Measurements from ENCODE around the gene DOCK1.
A peak's percentile ranks its signal among the peaks of the same experiment; 100 is the strongest.

DOCK1 gene

DNA sequence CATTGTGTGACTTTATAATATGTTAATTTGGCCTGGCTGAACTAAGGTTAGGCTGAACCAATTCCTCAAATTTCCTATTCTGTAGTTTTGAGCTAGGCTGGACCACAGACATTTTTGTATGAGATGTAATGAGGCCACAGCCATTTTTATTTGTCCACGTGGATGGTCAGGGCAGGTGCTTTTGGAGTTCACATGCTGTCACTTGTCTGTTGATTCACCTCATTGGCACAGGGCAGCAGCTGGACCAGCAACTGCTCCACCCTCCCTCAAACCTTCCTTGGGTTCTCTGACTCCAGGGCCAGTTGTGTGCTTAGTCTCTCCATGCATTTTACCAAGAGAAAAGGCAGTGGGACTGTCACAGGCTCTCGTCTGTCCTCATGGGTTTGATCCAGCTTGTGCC lies 567.7 kb downstream of the DOCK1 start:
- DNase-seq (ENCODE audit: low spot score) (no peak), ATAC-seq (ENCODE audit: low read depth) (no peak)
- H3K9me3 ChIP-seq (ENCODE audit: severe bottlenecking): no peaks in the 10 kb centered on the region
- H3K36me3 ChIP-seq (ENCODE audit: low read depth): no peaks in the 10 kb centered on the region
- TF ChIP-seq, protein P1, sequence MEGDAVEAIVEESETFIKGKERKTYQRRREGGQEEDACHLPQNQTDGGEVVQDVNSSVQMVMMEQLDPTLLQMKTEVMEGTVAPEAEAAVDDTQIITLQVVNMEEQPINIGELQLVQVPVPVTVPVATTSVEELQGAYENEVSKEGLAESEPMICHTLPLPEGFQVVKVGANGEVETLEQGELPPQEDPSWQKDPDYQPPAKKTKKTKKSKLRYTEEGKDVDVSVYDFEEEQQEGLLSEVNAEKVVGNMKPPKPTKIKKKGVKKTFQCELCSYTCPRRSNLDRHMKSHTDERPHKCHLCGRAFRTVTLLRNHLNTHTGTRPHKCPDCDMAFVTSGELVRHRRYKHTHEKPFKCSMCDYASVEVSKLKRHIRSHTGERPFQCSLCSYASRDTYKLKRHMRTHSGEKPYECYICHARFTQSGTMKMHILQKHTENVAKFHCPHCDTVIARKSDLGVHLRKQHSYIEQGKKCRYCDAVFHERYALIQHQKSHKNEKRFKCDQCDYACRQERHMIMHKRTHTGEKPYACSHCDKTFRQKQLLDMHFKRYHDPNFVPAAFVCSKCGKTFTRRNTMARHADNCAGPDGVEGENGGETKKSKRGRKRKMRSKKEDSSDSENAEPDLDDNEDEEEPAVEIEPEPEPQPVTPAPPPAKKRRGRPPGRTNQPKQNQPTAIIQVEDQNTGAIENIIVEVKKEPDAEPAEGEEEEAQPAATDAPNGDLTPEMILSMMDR (IDR thresholded peaks at IDR 0.05; ENCODE audit: poor library complexity, severe bottlenecking): no peak
- no peak overlapping the region for H3K4me3 ChIP-seq (ENCODE audit: severe bottlenecking)
- H3K27me3 ChIP-seq (ENCODE audit: insufficient read depth, poor library complexity, severe bottlenecking): peaks cover 10% of the 10 kb centered on the region
- H3K27ac ChIP-seq (ENCODE audit: poor library complexity, severe bottlenecking): no peak overlapping the region
- no peaks in the 10 kb centered on the region for H3K4me1 ChIP-seq (ENCODE audit: insufficient read depth, poor library complexity, severe bottlenecking)

DNA sequence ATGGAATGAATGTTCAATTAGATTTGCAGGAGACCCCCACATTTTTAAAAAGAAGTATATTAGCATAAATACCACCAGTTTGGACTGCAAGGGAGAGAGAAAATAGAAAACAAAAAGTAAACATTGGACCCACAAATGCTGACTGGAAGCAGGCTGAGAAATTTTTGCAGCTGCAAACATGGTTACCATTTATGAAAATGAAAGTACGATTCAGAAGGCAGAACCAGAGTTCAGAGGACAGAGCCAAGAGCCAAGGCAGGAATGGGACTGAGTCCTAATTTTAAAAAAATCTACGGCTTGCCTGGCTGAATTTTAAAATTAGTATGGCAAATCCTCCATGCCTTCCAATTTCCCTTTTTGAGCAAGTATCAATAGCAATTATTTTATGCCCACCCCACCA lies 569.3 kb downstream of the DOCK1 start:
- TF ChIP-seq, protein P1 (IDR thresholded peaks at IDR 0.05; ENCODE audit: poor library complexity, severe bottlenecking): no peak
- Histone ChIP-seq H3K36me3 (ENCODE audit: low read depth) (no peaks in the 10 kb centered on the region), H3K27me3 (ENCODE audit: insufficient read depth, poor library complexity, severe bottlenecking) (peaks cover 19% of the 10 kb centered on the region), H3K4me1 (ENCODE audit: insufficient read depth, poor library complexity, severe bottlenecking) (no peaks in the 10 kb centered on the region), H3K27ac (ENCODE audit: poor library complexity, severe bottlenecking) (no peak overlapping the region), H3K9me3 (ENCODE audit: severe bottlenecking) (no peaks in the 10 kb centered on the region), H3K4me3 (ENCODE audit: severe bottlenecking) (no peak overlapping the region)
- DNase-seq (ENCODE audit: low spot score): no peak
- no peak for ATAC-seq (ENCODE audit: low read depth)

DNA sequence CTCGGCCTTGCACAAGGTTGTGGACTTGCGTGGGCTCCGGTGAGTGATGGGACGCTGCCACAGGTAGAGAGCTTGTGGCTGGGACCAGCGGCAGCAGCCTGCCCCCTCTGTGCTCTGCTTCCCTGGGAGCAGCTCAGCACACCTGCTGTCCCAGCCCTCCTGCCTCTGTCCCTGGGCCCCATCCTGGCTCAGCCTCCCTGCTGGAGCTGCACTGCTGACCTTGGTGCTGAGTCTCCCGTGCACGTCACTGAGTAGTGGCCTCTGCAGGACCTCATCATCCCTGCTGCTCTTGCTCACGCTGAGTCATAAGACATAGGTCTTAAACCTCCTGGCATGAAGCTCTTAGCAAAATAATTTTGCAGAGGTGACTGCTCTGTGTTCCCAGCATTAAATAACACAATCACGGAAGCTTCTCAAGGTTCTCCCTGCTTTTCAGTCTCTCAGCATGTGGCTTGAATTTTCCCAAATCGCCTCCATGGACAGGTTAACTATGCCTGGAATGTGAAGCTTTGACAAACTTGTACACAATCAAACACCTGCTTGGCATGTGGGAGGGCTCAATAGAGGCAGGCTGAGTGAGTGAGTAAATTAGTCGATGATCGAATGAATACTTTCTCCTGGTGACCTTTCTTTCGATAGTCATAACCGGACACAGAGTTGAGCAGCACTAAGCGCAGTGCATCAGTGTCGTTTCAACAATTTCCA lies 580.1 kb downstream of the DOCK1 start:
- TF ChIP-seq, protein P1 (IDR thresholded peaks at IDR 0.05; ENCODE audit: poor library complexity, severe bottlenecking): no peak
- H3K4me1 ChIP-seq (ENCODE audit: insufficient read depth, poor library complexity, severe bottlenecking): no peaks in the 10 kb centered on the region
- H3K27me3 ChIP-seq (ENCODE audit: insufficient read depth, poor library complexity, severe bottlenecking): peaks cover 12% of the 10 kb centered on the region
- no peaks in the 10 kb centered on the region for H3K36me3 ChIP-seq (ENCODE audit: low read depth)
- no peak overlapping the region for H3K4me3 ChIP-seq (ENCODE audit: severe bottlenecking)
- H3K9me3 ChIP-seq (ENCODE audit: severe bottlenecking): no peaks in the 10 kb centered on the region
- DNase-seq (ENCODE audit: low spot score) (no peak), ATAC-seq (ENCODE audit: low read depth) (peak; percentile 91)
- H3K27ac ChIP-seq (ENCODE audit: poor library complexity, severe bottlenecking): no peak overlapping the region

DNA sequence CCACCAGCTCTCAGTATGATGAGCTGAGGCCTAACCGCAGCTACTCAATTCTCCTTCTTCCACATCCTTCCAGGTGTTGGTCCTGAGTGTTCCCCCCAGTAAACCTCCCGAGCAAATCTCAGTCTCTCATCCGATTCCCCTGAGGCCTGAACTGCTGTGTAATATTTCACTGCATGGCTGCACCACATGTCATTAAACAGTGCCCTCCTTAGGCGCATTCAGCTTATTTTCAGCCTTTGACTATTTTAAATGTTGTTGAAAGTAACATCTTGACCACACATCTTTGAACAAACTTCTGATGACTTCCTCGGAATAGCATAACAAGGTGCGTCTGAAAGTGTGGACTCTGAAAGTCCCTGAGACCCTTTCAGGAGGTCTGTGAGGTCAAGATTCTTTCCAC lies 581.1 kb downstream of the DOCK1 start:
- no peak overlapping the region for H3K27ac ChIP-seq (ENCODE audit: poor library complexity, severe bottlenecking)
- no peaks in the 10 kb centered on the region for H3K4me1 ChIP-seq (ENCODE audit: insufficient read depth, poor library complexity, severe bottlenecking)
- ATAC-seq (ENCODE audit: low read depth) (no peak), DNase-seq (ENCODE audit: low spot score) (no peak)
- TF ChIP-seq, protein P1 (IDR thresholded peaks at IDR 0.05; ENCODE audit: poor library complexity, severe bottlenecking): no peak
- no peaks in the 10 kb centered on the region for H3K36me3 ChIP-seq (ENCODE audit: low read depth)
- H3K9me3 ChIP-seq (ENCODE audit: severe bottlenecking): no peaks in the 10 kb centered on the region
- H3K4me3 ChIP-seq (ENCODE audit: severe bottlenecking): no peak overlapping the region
- H3K27me3 ChIP-seq (ENCODE audit: insufficient read depth, poor library complexity, severe bottlenecking): peaks cover 5% of the 10 kb centered on the region

DNA sequence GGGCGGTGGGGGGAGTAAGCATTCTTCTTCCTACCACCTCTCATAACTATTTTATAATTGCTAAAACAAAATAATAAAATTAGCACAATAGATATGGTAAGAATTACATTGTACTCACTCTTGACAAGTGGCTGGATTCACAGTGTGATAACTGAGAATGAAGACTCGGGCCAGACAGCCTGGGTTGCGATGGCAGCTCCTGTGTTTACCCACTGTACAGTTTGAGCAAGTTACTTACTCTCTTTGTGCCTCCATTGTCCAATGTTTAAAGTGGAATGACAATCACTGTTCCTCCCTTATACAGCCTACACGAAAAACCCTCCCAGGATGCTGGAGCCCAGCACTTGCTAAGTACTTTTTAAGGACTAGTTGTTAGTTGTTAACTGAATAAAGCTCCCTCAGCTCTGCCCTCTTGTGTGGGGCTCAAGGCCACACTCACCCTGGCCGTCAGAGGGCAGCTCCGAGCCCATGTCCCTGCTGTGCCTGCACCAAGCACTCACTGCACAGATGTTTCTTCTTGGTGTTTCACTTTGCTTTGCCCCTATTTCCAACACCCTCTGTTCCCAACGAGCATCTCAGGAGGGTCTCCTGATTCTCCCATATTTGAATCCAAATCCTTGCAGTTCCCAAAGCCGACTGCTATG lies 587.5 kb downstream of the DOCK1 start:
- DNase-seq (ENCODE audit: low spot score): no peak
- no peaks in the 10 kb centered on the region for H3K4me1 ChIP-seq (ENCODE audit: insufficient read depth, poor library complexity, severe bottlenecking)
- no peaks in the 10 kb centered on the region for H3K36me3 ChIP-seq (ENCODE audit: low read depth)
- peak; percentile 52; the same call in 1 of the 3 replicates for ATAC-seq (ENCODE audit: low read depth)
- peaks cover 13% of the 10 kb centered on the region for H3K27me3 ChIP-seq (ENCODE audit: insufficient read depth, poor library complexity, severe bottlenecking)
- H3K9me3 ChIP-seq (ENCODE audit: severe bottlenecking): no peaks in the 10 kb centered on the region
- no peak overlapping the region for H3K4me3 ChIP-seq (ENCODE audit: severe bottlenecking)
- TF ChIP-seq, protein P1 (IDR thresholded peaks at IDR 0.05; ENCODE audit: poor library complexity, severe bottlenecking): peak; percentile 22
- no peak overlapping the region for H3K27ac ChIP-seq (ENCODE audit: poor library complexity, severe bottlenecking)

Data from RWPE2 (cell line).